HepG2 (cell line): Measurements from ENCODE around the gene TARBP2. TPM values are rescaled to one million over a fixed set of nuclear protein-coding genes. Genes with fewer than 3 reads are reported as not detected.
A peak's percentile ranks its signal among the peaks of the same experiment; 100 is the strongest.

Source experiments
- HMGXB4 ChIP-seq, 2 experiments: sonication (generic) in 1 of 2; formaldehyde crosslinking in 1 of 2; IDR thresholded peaks; 2 replicates each; pipeline versions ENCODE4 v1.4.0 to v1.6.1; 2018 to 2020; ENCODE audit warnings: missing genetic modification reagents in 2 of 2, borderline replicate concordance in 1 of 2, low read depth in 1 of 2, mild to moderate bottlenecking in 1 of 2, missing biosample characterization in 1 of 2
- KLF13 ChIP-seq: sonication (generic); formaldehyde crosslinking; IDR thresholded peaks from 2 replicates; pipeline ENCODE4 v1.4.0; 2020; ENCODE audit warnings: mild to moderate bottlenecking, missing genetic modification reagents
- MTERF4 ChIP-seq: sonication (generic); formaldehyde crosslinking; IDR thresholded peaks from 2 replicates; pipeline ENCODE4 v1.8.0; 2023; ENCODE audit warnings: mild to moderate bottlenecking, missing genetic modification reagents
- MYC ChIP-seq: sonication (generic); formaldehyde crosslinking; IDR thresholded peaks from 2 replicates; pipeline ENCODE4 v1.9.0; 2021; ENCODE audit warnings: missing genetic modification reagents, borderline replicate concordance
- NFAT5 ChIP-seq: sonication (generic); formaldehyde crosslinking; IDR thresholded peaks from 2 replicates; pipeline ENCODE4 v1.4.0; 2020; ENCODE audit warnings: missing genetic modification reagents
- NKX3-1 ChIP-seq: sonication (generic); formaldehyde crosslinking; IDR thresholded peaks from 2 replicates; pipeline ENCODE4 v1.5.0; 2020; ENCODE audit warnings: missing genetic modification reagents
- TFDP1 ChIP-seq: IDR thresholded peaks from 2 replicates; pipeline ENCODE4 v1.6.1; 2016; ENCODE audit warnings: missing compliant biosample characterization, missing genetic modification reagents, borderline replicate concordance
- ZFP62 ChIP-seq: sonication (generic); formaldehyde crosslinking; IDR thresholded peaks from 2 replicates; pipeline ENCODE4 v1.4.0; 2020; ENCODE audit warnings: missing genetic modification reagents
- ZNF407 ChIP-seq: sonication (generic); formaldehyde crosslinking; IDR thresholded peaks from one replicate; pipeline ENCODE4 v1.5.1; 2020; ENCODE audit warnings: mild to moderate bottlenecking, missing genetic modification reagents; ENCODE audit errors: not compliant biosample characterization
- ZNF569 ChIP-seq: sonication (generic); formaldehyde crosslinking; IDR thresholded peaks from 2 replicates; pipeline ENCODE4 v1.5.0; 2020; ENCODE audit warnings: mild to moderate bottlenecking, missing genetic modification reagents, moderate library complexity, borderline replicate concordance
- polyA plus RNA-seq, 8 experiments: library from polyadenylated mRNA; depleted of rRNA in 3 of 8; stranded (reverse) in 7 of 8; unstranded in 1 of 8; fragments of >200 nt; fragmentation: Illumina TruSeq in 4 of 8; extraction: Trizol in 4 of 8; gene quantifications; 2 replicates each; pipeline versions ENCODE4 v1.2.1 to v1.2.3, GENCODE V29; 2011 to 2016; ENCODE audit warnings: low read depth in 4 of 8, missing spikeins in 1 of 8, mixed read lengths in 1 of 8; ENCODE audit not compliant: insufficient read depth in 1 of 8
- total RNA-seq, 5 experiments: library from RNA; depleted of rRNA; stranded (reverse); fragments of >200 nt; fragmentation: Illumina TruSeq; extraction: Trizol; gene quantifications; 2 replicates each; pipeline ENCODE4 v1.2.3, GENCODE V29; 2016; ENCODE audit warnings: low read depth in 1 of 5

TARBP2 gene
- total and polyA plus RNA-seq, 2 of the 13 experiments (the other 11 are each of a cell fraction or from before 2014, with no cell fraction given) = 47.0 to 55.5 TPM

GRCh38 chr12:53451661-53452158 lies 49.4 kb upstream of the TARBP2 start, which contains the start of gene PCBP2 (continued):
- no peak for TF ChIP-seq NFAT5 (CRISPR knock-in tag)
- TF ChIP-seq NKX3-1 (CRISPR knock-in tag) = 0 out of 2 replicates have a peak, but pooled peaks have one; percentile 17
- TF ChIP-seq KLF13 (CRISPR knock-in tag) = no peak
- peak; percentile 28 to 82; a peak in 2 of 4 replicates for TF ChIP-seq HMGXB4 (CRISPR knock-in tag; IDR thresholded peaks at IDR 0.05; ENCODE audit: borderline replicate concordance in 1 of 2, low read depth in 1 of 2)
- TF ChIP-seq MTERF4 (CRISPR knock-in tag) = no peak
- no peak for TF ChIP-seq ZNF407 (CRISPR knock-in tag)
- peak; percentile 73 for TF ChIP-seq MYC (CRISPR knock-in tag)
- no peak for TF ChIP-seq ZNF569 (CRISPR knock-in tag)
- no peak for TF ChIP-seq ZFP62 (CRISPR knock-in tag)
- TF ChIP-seq TFDP1 = peak; percentile 69; the same call in 1 of the 2 replicates
